Measurements from ENCODE around the gene DNAJA2. TPM values are rescaled to one million over a fixed set of nuclear protein-coding genes. Genes with fewer than 3 reads are reported as not detected.

Gene DNAJA2
- total and polyA plus RNA-seq, 12 donors: 34.7 to 96.8 (median 71.4) TPM

GRCh38 chr16:46922239-46922638, 51.2 kb downstream of the DNAJA2 start:
- Histone ChIP-seq H3K4me3 (no peak overlapping the region), H3K27ac (no peak overlapping the region), H3K36me3 (replicated peaks in 1 of 2) (no peaks in the 10 kb centered on the region), H3K9me3 (replicated peaks in 1 of 3) (no peaks in the 10 kb centered on the region), H3K27me3 (no peaks in the 10 kb centered on the region), H3K4me1 (replicated peaks in 1 of 2) (peaks cover 0 to 6% of the 10 kb centered on the region in 2 donors)
- intact Hi-C loops (cut with DNase I): no loop called here
- TF ChIP-seq, protein P1, sequence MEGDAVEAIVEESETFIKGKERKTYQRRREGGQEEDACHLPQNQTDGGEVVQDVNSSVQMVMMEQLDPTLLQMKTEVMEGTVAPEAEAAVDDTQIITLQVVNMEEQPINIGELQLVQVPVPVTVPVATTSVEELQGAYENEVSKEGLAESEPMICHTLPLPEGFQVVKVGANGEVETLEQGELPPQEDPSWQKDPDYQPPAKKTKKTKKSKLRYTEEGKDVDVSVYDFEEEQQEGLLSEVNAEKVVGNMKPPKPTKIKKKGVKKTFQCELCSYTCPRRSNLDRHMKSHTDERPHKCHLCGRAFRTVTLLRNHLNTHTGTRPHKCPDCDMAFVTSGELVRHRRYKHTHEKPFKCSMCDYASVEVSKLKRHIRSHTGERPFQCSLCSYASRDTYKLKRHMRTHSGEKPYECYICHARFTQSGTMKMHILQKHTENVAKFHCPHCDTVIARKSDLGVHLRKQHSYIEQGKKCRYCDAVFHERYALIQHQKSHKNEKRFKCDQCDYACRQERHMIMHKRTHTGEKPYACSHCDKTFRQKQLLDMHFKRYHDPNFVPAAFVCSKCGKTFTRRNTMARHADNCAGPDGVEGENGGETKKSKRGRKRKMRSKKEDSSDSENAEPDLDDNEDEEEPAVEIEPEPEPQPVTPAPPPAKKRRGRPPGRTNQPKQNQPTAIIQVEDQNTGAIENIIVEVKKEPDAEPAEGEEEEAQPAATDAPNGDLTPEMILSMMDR (IDR thresholded peaks at IDR 0.05): no peak
- no peak for TF ChIP-seq POLR2A (IDR thresholded peaks at IDR 0.05)
- DNase-seq: no peak
- WGBS, 4 donors: 87 to 95% (median 95%) methylated on average over 7 to 10 of the region's 10 CpGs

- H3K27ac ChIP-seq: peak overlapping the region in 2 of 5 donors; percentile 36 to 64
- no peaks in the 10 kb centered on the region for H3K36me3 ChIP-seq (replicated peaks in 1 of 2)
- intact Hi-C loops (cut with DNase I): no loop called here
- DNase-seq: peak; percentile 38 to 80 (median 75)
- WGBS, 4 donors: 38 to 46% (median 44%) methylated on average over 9 of the region's 9 CpGs
- no peak for TF ChIP-seq POLR2A (IDR thresholded peaks at IDR 0.05)
- TF ChIP-seq, protein P1 (IDR thresholded peaks at IDR 0.05): no peak
- H3K4me1 ChIP-seq (replicated peaks in 1 of 2): peaks cover 0 to 6% of the 10 kb centered on the region in 2 donors
- H3K4me3 ChIP-seq: no peak overlapping the region
- H3K27me3 ChIP-seq: no peaks in the 10 kb centered on the region
- H3K9me3 ChIP-seq (replicated peaks in 1 of 3): no peaks in the 10 kb centered on the region
Measured at GRCh38 chr16:46920402-46921068, 52.9 kb downstream of the DNAJA2 start.

DNA sequence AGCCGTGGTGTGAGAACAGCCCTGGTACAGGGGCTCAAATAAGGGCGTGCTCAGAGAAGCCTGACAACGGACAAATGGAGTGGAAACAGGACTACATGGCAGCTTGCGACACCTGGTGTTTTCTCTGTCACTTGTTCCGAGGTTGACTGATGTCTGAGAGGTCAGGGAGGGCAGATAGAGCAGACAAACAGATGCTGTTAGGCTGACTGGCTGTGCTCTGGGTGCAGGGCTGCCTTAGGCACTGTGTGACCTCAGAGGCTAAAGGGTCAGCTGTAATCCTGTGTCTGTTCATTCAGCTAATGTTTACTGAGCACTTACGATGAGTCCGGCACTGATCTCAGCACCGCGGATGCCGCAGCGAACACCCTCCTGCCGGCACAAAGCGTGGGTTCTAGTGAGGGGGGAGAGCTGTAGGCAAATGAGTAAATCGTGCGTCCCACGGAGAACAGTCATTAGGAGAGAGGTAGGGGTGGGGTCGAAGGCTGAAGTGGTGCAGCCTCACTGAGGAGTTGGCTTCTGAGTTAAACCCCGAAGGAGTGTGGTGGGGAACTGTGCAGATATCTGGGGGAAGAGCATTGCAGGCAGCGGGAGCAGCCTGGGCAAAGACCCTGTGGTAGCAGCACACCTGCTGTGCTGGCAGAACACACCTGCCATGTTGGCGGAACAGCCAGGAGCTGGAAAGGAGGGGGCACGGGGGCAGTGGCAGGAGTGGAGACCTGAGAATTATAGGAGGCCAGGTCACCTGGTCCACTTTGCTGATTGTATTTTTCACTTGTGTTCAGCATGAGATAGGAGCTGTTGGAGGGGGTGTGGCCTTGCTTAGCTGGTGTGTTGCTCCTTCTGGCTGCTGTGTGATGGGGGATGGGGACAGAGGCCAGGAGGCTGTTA, 54.3 kb downstream of the DNAJA2 start:
- intact Hi-C loops (cut with DNase I): no loop called here
- H3K36me3 ChIP-seq (replicated peaks in 1 of 2): no peaks in the 10 kb centered on the region
- no peaks in the 10 kb centered on the region for H3K9me3 ChIP-seq (replicated peaks in 1 of 3)
- TF ChIP-seq, protein P1 (IDR thresholded peaks at IDR 0.05): no peak
- TF ChIP-seq POLR2A (IDR thresholded peaks at IDR 0.05): no peak
- no peak overlapping the region for H3K27ac ChIP-seq
- DNase-seq: peak in 1 of 7 donors; percentile 58
- 80 to 89% (median 83%) methylated on average over 17 to 21 of the region's 21 CpGs for WGBS, 4 donors
- peaks cover 0 to 6% of the 10 kb centered on the region in 2 donors for H3K4me1 ChIP-seq (replicated peaks in 1 of 2)
- H3K27me3 ChIP-seq: no peaks in the 10 kb centered on the region
- no peak overlapping the region for H3K4me3 ChIP-seq

- no peaks in the 10 kb centered on the region for H3K36me3 ChIP-seq (replicated peaks in 1 of 2)
Measured at GRCh38 chr16:46918400-46918799, 55.1 kb downstream of the DNAJA2 start.

More at GRCh38 chr16:46918400-46918799, 55.1 kb downstream of the DNAJA2 start:
- no peak overlapping the region for H3K4me3 ChIP-seq
- 86 to 90% (median 89%) methylated on average over 7 to 11 of the region's 11 CpGs for WGBS, 4 donors
- TF ChIP-seq, protein P1 (IDR thresholded peaks at IDR 0.05): no peak
- TF ChIP-seq POLR2A (IDR thresholded peaks at IDR 0.05): no peak
- no peaks in the 10 kb centered on the region for H3K27me3 ChIP-seq
- H3K9me3 ChIP-seq (replicated peaks in 1 of 3): no peaks in the 10 kb centered on the region
- no peak for DNase-seq
- H3K27ac ChIP-seq: no peak overlapping the region
- peaks cover 0 to under 1% of the 10 kb centered on the region in 2 donors for H3K4me1 ChIP-seq (replicated peaks in 1 of 2)
- intact Hi-C loops (cut with DNase I): no loop called here
